Astrocyte of the spinal cord (primary cell): ENCODE measurements around the gene ATG16L2.
A peak's percentile ranks its signal among the peaks of the same experiment; 100 is the strongest.
"Not testable (repeated sequence)": the region's sequence is repeated elsewhere in the genome, so short reads cannot be mapped to it uniquely, and the experiment has no call there.

Source experiments
- DNase-seq: peaks from one replicate; pipeline ENCODE4 v3.0.0; 2011; ENCODE audit warnings: low read depth, low spot score
- H3K4me3 ChIP-seq: 2 replicates; pipeline ENCODE4 v1.5.1; 2011; ENCODE audit warnings: low read depth, mild to moderate bottlenecking, low read length, moderate library complexity
- in situ Hi-C: cut with HindIII; loops from 2 replicates; pipeline ENCODE4 v1.10.0; 2017; ENCODE audit warnings: low sequenced_read_pairs
- TF ChIP-seq, protein P1 (sequence below): IDR thresholded peaks from 2 replicates; pipeline ENCODE4 v1.5.1; 2012; ENCODE audit warnings: low read depth, mild to moderate bottlenecking, low read length, inconsistent platforms

The ATG16L2 gene

DNA sequence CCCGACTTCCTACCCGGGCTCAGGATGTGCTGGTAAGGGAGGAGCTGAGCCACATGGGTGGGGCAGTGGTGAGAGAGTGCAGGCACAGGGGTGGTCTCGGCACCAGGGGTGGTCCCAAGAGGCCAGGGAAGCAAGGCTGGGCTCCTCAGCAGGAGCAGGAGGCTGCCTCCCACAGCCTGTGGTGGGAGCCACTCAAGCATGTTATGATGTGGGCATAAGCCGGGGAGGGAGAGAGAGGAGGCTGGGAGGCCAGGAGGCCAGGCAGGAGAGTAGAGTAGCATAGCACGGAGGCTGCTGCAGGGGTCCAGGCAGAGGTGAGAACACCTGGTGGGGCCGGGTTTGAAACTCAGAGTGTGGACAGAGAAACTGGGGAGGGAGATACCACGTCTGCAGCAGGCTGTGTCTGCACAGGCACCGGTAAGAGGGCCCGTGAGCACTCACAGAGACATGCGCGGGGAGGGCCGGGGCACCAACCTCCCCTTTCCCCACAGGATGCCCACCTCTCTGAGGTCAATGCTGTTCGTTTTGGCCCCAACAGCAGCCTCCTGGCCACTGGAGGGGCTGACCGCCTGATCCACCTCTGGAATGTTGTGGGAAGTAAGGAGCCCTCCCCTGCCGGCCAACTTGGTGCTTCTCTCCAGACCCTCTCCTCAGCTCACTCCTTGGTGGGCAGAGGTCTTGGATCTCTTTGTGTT, 10.7 kb downstream of the ATG16L2 start:
- H3K4me3 ChIP-seq, result no peak overlapping the region
- TF ChIP-seq, protein P1, sequence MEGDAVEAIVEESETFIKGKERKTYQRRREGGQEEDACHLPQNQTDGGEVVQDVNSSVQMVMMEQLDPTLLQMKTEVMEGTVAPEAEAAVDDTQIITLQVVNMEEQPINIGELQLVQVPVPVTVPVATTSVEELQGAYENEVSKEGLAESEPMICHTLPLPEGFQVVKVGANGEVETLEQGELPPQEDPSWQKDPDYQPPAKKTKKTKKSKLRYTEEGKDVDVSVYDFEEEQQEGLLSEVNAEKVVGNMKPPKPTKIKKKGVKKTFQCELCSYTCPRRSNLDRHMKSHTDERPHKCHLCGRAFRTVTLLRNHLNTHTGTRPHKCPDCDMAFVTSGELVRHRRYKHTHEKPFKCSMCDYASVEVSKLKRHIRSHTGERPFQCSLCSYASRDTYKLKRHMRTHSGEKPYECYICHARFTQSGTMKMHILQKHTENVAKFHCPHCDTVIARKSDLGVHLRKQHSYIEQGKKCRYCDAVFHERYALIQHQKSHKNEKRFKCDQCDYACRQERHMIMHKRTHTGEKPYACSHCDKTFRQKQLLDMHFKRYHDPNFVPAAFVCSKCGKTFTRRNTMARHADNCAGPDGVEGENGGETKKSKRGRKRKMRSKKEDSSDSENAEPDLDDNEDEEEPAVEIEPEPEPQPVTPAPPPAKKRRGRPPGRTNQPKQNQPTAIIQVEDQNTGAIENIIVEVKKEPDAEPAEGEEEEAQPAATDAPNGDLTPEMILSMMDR, result no peak
- DNase-seq, result no peak
- in situ Hi-C loops, result no loop called here

DNA sequence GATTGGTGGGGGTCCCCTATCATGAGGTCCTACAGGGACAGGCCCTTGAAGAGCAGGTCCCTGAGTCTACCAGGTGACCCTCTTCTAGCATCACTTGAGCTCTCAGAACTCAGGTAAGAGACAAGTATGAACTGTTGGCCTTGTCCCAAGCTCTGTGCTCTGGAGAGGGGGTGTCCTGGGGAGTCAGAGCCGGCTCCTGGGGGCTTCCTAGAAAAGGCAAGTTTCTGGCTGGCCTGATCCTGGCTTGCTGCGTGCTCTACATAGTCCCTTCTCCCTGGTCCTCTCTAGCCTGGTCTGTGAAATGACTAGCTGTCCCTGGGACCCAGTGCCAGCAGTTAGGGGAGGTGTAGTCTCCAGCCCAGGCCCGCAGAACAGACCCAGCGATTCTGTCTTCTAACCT, 11.4 kb downstream of the ATG16L2 start:
- TF ChIP-seq, protein P1, result no peak
- no peak for DNase-seq
- in situ Hi-C loops, result no loop called here
- H3K4me3 ChIP-seq, result no peak overlapping the region

DNA sequence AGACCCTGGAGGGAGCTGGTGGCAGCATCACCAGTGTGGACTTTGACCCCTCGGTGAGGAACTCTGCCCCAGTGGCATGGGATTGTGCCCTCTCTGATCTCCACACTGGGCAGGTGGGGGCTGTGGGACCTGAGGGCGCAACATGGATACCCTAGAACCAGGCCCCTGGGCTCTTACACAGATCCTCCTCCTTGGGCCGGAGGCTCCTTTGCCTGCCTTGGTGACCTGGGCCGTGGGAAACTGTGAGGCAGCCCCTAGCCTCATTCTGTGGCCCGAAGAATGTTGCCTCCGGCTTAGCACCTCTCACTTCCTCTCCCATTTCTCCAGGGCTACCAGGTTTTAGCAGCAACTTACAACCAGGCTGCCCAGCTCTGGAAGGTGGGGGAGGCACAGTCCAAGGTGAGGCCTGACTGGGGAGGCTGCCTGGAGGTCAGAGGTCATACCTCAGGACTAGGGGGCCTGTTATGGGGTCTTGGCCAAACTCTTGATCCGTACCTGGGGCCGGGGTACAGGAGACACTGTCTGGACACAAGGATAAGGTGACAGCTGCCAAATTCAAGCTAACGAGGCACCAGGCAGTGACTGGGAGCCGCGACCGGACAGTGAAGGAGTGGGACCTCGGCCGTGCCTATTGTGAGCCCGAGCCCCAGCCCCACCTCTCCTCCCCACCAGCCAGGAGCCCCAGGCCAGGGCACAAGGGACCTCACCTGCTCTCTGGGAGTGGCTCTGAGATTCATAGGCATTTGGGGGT, 12.2 kb downstream of the ATG16L2 start:
- TF ChIP-seq, protein P1, result no peak
- no peak overlapping the region for H3K4me3 ChIP-seq
- in situ Hi-C loops, result no loop called here
- DNase-seq, result no peak

DNA sequence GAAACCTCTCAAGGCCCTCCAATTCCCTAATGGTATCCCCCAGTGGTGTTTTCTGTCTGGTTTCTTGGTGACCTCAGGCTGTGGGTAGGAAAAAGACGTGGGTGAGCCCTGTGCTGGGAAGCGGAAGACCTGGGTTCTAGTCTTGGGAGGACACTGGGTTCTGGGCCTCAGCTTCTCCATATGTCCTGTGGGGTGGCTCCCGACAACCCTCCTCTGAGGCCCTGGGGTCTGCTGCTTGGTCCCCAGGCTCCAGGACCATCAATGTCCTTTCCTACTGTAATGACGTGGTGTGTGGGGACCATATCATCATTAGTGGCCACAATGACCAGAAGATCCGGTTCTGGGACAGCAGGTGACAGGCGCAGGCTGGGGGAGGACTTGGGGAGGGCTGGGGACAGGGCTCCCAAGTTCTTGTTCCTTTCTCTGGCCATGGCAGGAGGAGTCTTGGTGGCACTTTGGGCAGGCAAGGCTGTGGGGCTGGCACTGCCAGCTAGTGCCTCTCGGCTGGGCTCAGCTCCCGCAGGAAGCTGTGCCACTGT, 12.8 kb downstream of the ATG16L2 start:
- H3K4me3 ChIP-seq, result no peak overlapping the region
- TF ChIP-seq, protein P1, result no peak
- DNase-seq, result no peak
- in situ Hi-C loops, result no loop called here

DNA sequence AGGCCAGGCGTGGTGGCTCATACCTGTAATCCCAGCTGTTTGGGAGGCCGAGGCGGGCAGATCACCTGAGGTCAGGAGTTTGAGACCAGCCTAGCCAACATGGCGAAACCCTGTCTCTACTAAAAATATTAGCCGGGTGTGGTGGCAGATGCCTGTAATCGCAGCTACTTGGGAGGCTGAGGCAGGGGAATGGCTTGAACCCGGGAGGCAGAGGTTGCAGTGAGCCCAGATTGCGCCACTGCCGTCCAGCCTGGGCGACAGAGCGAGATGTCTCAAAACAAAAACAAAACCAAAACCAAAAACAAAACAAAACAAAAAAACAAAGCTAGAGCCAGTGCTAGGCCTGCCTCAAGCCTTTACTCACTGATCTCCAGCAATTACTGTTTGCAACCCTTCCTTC, 13.4 kb downstream of the ATG16L2 start:
- DNase-seq, in situ Hi-C loops, H3K4me3 ChIP-seq: not testable (repeated sequence)

DNA sequence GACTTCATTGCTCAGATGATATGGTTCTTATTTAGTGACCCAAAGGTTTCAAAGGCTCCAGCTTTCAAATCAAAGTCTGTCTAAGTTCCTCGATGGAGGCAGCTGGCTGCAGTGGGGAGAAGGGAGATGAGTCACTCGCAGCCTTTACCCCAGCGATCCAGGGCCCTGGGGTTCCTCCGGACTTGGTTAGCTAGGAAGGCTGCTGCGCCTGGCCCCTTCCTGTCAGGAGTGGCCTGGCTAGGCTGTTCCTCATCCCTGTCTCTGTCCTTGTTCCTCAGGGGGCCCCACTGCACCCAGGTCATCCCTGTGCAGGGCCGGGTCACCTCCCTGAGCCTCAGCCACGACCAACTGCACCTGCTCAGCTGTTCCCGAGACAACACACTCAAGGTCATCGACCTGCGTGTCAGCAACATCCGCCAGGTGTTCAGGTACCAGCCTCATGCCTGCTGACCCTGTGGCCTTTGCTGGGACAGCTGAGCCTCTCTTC, 13.9 kb downstream of the ATG16L2 start:
- DNase-seq, result peak; percentile 35
- TF ChIP-seq, protein P1, result no peak
- in situ Hi-C loops, result no loop called here
- no peak overlapping the region for H3K4me3 ChIP-seq

DNA sequence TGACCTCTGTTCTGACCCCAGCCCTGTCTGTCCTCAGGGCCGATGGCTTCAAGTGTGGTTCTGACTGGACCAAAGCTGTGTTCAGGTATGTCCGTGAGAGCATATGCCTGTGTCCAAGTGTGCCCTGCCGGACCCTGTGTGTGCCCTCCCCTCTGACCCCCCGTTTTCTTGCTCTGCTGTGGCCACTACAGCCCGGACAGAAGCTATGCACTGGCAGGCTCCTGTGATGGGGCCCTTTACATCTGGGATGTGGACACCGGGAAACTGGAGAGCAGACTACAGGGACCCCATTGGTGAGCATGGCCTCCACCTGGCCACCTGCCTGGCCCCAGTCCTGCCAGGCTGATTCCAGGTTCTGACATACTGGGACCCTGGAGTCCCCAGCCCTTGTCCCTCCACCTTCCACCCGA, 14.5 kb downstream of the ATG16L2 start:
- TF ChIP-seq, protein P1, result no peak
- DNase-seq, result no peak
- no peak overlapping the region for H3K4me3 ChIP-seq
- in situ Hi-C loops, result no loop called here
